ENCODE data around the gene TPRN.

Gene TPRN

DNA sequence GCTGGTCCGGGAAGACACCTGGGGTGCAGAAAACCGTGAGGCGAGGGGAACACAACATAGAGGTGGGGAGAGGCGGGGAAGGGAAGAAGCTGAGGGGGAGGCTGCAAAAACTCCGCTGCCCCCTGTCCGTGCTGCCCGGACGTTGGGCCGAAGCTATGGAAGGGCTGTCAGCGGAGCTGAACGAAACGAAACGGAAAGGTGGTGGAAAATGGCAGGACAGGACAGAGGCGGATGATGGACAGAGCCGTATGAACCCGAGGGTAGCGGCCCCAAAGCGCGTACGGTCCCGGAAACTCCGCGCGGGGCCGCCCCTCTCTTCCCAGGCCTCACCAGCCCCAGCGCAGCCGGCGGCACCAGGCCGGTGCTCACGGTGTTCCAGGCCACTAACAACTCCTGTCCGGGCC, 12.5 kb downstream of the TPRN start:
- DNase-seq, result no peak

DNA sequence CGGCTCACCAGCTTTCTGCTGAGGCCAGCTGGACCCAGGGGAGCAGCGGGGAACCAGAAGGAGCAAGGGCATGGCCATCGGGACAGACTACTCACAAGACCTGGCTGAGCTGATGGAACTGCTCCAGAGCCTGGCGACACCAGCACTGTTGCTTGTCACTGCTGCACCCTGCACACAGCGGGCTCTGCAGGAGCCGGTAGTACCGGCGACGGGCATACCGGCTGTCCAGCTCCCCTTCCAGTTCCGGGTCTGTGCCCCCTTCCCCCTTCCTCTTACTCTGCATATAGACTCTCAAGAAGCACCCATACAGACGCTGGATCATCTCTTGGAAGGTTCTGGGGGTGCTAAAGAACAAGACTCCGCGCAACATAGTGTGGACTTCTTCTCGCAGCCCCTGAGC, 13.2 kb downstream of the TPRN start:
- DNase-seq, result no peak

- no peak for DNase-seq
Observed at GRCh38 chr9:137186385-137186784, 14.2 kb downstream of the TPRN start.

- no peak for DNase-seq
Observed at GRCh38 chr9:137185921-137186320, 14.6 kb downstream of the TPRN start.

- DNase-seq, result no peak
Observed at GRCh38 chr9:137184881-137185660, 15.5 kb downstream of the TPRN start.

- DNase-seq, result no peak
Observed at GRCh38 chr9:137183980-137184595, 16.5 kb downstream of the TPRN start.

DNA sequence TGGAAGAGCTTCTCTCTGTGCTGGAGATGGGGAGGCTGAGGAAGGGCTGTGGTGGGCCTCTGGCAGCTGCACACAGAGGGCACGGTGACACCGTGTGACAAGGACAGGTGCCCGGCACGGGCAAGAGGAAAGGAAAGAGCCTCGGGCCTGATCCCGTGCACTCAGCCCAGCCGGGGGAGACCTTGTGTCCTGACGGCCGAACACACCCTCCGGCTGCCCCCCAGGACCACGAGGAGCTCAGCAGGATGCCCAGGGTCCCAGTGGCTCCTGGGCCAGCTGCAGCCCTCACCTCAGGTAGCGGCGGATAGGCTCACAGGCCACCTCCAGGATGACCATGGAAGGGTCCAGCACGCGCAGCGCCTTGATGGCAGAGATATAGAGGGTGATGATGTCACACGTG, 17.7 kb downstream of the TPRN start:
- DNase-seq, result no peak

DNA sequence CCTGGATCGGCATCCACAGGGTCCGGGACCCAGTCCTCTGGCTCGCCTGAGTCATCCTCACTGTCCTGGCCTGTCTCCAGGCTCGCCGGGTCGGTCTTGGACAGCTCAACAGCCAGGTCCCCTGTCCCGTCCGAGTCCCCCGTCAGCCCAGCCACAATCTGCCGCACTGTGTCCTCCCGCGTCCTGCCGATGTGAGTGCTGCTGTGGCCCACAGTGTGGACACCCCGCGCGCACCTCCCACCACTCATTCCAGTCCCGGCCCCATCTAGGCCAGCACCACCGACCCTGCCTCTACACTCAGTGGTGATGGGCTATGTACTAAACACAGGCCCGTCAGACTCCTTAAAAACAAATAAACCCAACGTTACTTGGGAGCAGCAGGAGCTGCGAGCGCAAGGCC, 18.9 kb downstream of the TPRN start:
- no peak for DNase-seq

GRCh38 chr9:137180491-137180890, 20.1 kb downstream of the TPRN start:
- DNase-seq, result no peak

DNA sequence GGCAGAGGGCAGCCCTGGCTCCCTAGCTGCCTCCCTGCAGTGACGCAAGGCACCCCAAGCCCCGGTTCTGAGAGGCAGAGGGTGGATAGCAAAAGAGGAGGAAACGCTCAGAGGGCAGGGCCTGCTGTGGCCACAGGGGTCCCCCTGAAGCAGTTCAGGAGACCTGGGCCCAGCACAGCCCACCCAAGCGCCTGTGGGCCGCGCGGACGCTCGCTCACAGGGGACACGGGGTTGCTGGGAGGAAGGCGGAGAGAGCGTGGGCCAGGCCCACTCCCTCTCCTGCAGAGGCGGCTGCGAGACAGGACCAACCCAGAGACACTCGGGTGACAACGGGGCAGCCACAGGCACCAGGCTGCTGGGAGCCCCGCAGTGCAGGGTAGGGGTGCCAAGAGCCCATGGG, 20.8 kb downstream of the TPRN start:
- no peak for DNase-seq

- DNase-seq, result no peak
Observed at GRCh38 chr9:137178939-137179630, 21.5 kb downstream of the TPRN start.

DNA sequence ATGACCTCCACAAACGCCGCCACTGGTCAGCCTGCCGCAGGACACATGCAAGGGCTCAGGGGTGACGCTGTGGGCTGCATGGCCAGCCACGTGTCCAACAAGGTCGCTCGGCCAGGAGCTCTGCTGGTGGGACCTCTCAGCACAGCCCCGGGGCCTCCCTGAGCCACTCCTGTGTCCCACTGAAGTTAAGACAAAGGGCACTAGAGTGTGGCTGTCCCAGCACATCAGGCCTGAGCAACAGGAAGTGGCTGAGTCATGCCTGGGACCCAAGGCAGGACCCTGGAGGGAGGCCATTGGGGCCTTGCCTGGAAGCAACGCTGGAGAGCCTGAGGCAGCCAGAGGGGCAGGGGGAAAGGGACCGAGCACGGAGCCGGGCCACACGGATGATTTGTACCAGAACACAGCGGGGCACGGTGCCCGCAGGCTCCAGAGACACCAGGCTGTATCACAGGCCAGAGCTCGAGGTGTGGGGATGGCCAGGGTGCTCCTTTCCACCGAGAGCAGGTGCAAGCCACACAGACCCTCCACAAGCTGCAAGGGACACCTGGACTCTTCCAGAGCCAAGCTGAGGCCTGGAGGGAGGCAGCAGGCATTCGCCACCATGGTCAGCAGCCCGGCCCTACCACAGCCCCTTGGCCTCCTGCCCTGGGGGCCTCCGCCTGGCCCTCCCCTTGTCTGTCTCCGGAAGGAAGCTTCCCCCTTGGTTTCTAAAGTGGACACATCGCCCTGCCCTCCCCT, 22.2 kb downstream of the TPRN start:
- no peak for DNase-seq

GRCh38 chr9:137176302-137177182, 24.0 kb downstream of the TPRN start:
- DNase-seq, result no peak

DNA sequence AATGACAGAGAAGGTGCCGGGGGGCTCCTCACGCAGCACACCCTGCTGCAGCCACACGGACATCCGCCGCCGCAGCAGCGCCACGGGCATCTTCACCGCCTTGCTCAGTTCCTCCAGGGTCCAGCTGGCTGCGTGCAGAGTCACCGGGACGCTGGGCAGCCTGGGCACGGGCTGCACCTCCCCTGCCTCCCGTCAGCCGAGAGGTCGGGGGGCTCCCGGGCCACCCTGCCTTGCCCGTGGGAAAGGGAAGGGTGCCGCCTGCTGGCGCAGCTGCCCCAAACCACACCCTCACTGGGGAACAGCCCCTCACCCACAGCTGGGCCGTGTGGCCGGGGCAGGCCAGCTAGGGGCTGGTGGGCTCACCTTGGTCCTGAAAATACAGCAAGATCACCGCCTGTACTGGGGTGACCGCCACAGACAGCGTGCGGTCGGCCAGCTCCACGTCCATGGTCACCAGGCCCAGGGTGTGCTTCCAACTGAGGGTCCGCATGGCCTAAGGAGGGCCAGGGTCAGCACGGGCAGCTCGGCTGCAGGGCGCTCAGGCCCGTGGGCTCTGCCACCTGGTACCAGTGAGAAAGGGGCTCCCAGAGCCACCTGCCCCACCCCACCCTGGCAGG, 25.1 kb downstream of the TPRN start:
- DNase-seq, result no peak

GRCh38 chr9:137174722-137175293, 25.7 kb downstream of the TPRN start:
- no peak for DNase-seq

- DNase-seq, result no peak
Observed at GRCh38 chr9:137173796-137174664, 26.5 kb downstream of the TPRN start.

DNA sequence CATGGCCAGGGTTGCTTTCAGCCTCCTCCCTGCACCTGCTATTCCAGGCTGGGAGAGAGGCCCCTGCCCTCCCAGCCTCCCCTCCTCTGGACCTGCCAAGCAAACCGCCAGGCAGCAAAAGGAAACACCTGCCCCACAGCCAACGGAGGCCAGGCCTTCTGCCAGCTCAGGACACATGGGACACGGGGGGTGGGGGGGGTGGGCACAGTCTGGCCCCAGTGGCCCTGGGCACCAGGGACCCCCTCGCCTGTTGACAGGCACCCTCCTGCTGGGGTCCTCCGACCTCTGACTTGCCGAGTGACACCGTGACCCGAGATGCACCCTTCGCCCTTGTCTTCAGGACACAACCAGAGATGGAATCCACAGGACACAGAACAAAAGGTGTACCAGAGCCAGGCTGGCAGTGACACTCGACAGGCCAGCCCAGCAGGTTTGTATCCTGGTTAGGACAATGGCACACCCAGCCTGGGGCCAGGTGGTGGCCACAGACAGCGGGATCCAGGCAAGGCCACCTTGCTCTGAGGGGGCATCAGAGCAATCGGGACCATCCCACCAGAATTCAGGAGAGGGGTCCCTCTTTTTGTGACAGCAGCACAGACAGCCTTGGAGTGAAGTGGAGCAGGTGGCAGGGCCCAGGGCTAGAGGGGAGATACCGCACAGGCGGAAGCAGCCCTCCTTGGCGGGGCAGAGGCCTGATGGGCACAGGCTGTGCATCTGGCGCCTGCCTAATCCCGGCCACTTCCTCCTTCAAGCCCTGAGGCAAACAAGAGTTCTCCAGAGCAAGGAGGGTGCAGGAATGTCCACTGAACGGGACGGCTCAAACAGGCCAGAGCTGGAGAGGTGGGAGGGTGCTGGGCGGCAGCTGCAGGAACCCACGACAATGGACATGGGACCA, 27.4 kb downstream of the TPRN start:
- peak; percentile 25 for DNase-seq

DNA sequence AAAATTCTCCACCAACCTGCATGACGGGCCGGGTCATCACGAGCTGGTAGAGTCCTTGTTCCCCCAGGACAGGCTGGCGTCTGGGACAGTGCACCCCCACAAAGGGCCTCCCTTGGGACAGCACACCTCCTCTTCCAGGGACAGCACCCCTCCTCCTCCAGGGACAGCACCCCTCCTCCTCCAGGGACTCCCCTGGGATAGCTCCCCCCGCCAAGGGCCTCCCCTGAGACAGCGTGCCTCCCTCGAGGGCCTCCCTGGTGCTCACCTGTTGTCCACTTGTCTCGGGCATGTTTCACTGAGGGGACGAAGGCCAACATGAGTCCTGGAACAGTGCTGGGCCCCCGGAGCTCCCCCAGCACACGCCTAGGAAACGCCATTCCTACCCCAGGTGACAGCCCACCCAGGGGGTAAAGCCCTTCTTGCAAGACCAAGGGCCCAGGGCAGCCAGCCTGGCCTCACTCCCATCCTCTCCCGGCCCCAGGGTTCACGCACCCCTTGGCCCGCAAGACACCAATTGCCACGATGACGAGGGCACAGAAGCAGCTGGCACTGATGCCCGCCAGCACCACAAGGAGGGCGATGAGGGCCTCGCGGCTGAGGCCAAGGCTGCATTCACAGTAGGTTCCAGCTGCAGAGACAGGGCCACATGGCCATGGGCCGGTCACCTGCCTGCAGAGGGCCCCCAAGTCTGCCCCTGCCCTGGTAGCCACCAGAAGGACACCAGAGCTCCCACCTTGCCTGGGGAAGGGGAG, 29.2 kb downstream of the TPRN start:
- no peak for DNase-seq

All from NCI-H1092 treated with DMSO at 0.1 percent for 48 hours (cell line).